H9 (cell line): Measurements from ENCODE around the gene PCBP2. TPM values are rescaled to one million over a fixed set of nuclear protein-coding genes. Genes with fewer than 3 reads are reported as not detected.
A peak's percentile ranks its signal among the peaks of the same experiment; 100 is the strongest.

Experiments used
- DNase-seq: peaks from one replicate; pipeline ENCODE4 v3.0.0-alpha.2; 2017
- H2AFZ ChIP-seq: one replicate; pipeline ENCODE4 v1.6.1; 2013; ENCODE audit warnings: mild to moderate bottlenecking, low read length, control low read depth, moderate library complexity
- H2AK5ac ChIP-seq: 2 replicates; pipeline ENCODE4 v1.6.1; 2013; ENCODE audit warnings: low read length, control low read depth, mixed read lengths; ENCODE audit not compliant: insufficient read length
- H2BK120ac ChIP-seq: one replicate; pipeline ENCODE4 v1.6.1; 2013; ENCODE audit warnings: low read depth, mild to moderate bottlenecking, low read length, control low read depth, inconsistent platforms; ENCODE audit not compliant: poor library complexity, severe bottlenecking
- H2BK12ac ChIP-seq: 2 replicates; pipeline ENCODE4 v1.6.1; 2013; ENCODE audit warnings: low read length, control low read depth, mixed read lengths, low read depth; ENCODE audit not compliant: insufficient read length
- H2BK15ac ChIP-seq: 2 replicates; pipeline ENCODE4 v1.6.1; 2013; ENCODE audit warnings: low read depth, low read length, control low read depth
- H2BK20ac ChIP-seq: one replicate; pipeline ENCODE4 v1.6.1; 2013; ENCODE audit warnings: low read depth, mild to moderate bottlenecking, low read length, control low read depth, inconsistent platforms; ENCODE audit not compliant: poor library complexity, severe bottlenecking
- H2BK5ac ChIP-seq: 2 replicates; pipeline ENCODE4 v1.6.1; 2013; ENCODE audit warnings: low read length, control low read depth, mixed read lengths; ENCODE audit not compliant: insufficient read length
- H3K14ac ChIP-seq: 2 replicates; pipeline ENCODE4 v1.6.1; 2013; ENCODE audit warnings: low read length, control low read depth; ENCODE audit not compliant: insufficient read depth
- H3K18ac ChIP-seq: 2 replicates; pipeline ENCODE4 v1.6.1; 2013; ENCODE audit warnings: low read depth, mild to moderate bottlenecking, mixed read lengths, low read length, control low read depth; ENCODE audit not compliant: insufficient read length
- H3K23ac ChIP-seq: 2 replicates; pipeline ENCODE4 v1.6.1; 2013; ENCODE audit warnings: low read length, control low read depth, mixed read lengths, low read depth; ENCODE audit not compliant: insufficient read length
- H3K23me2 ChIP-seq: 2 replicates; pipeline ENCODE4 v1.6.1; 2013; ENCODE audit warnings: low read depth, mild to moderate bottlenecking, mixed read lengths, low read length, control low read depth; ENCODE audit not compliant: insufficient read length, poor library complexity, severe bottlenecking
- H3K27ac ChIP-seq: 2 replicates; pipeline ENCODE4 v1.5.1; 2013; ENCODE audit warnings: low read length, control low read depth, mixed read lengths, low read depth; ENCODE audit not compliant: insufficient read length
- H3K27me3 ChIP-seq: 2 replicates; pipeline ENCODE4 v1.6.1; 2013; ENCODE audit warnings: low read length, control low read depth, inconsistent platforms; ENCODE audit not compliant: insufficient read depth
- H3K4ac ChIP-seq: 2 replicates; pipeline ENCODE4 v1.6.1; 2013; ENCODE audit warnings: low read depth, mild to moderate bottlenecking, control low read depth, inconsistent platforms, low read length, moderate library complexity
- H3K4me1 ChIP-seq: 2 replicates; pipeline ENCODE4 v1.6.1; 2013; ENCODE audit warnings: low read length, control low read depth, inconsistent platforms; ENCODE audit not compliant: insufficient read depth
- H3K4me2 ChIP-seq: 2 replicates; pipeline ENCODE4 v1.6.1; 2013; ENCODE audit warnings: low read length, control low read depth, mixed read lengths; ENCODE audit not compliant: insufficient read length, insufficient read depth
- H3K56ac ChIP-seq: 2 replicates; pipeline ENCODE4 v1.6.1; 2013; ENCODE audit warnings: low read depth, mild to moderate bottlenecking, mixed read lengths, low read length, control low read depth; ENCODE audit not compliant: insufficient read length
- H3K79me1 ChIP-seq: 2 replicates; pipeline ENCODE4 v1.6.1; 2013; ENCODE audit warnings: low read depth, mild to moderate bottlenecking, moderate library complexity, low read length, control low read depth, inconsistent platforms; ENCODE audit not compliant: insufficient read depth, poor library complexity, severe bottlenecking
- H3K79me2 ChIP-seq: 2 replicates; pipeline ENCODE4 v1.6.1; 2013; ENCODE audit warnings: low read length, control low read depth, inconsistent platforms; ENCODE audit not compliant: insufficient read depth
- H3K9ac ChIP-seq: 2 replicates; pipeline ENCODE4 v1.6.1; 2013; ENCODE audit warnings: low read length, control low read depth, mixed read lengths; ENCODE audit not compliant: insufficient read length; ENCODE audit errors: extremely low read depth
- H3K9me3 ChIP-seq: one replicate; pipeline ENCODE4 v1.6.1; 2013; ENCODE audit warnings: low read depth, low read length, inconsistent platforms; ENCODE audit not compliant: control insufficient read depth
- H3T11ph ChIP-seq: one replicate; pipeline ENCODE4 v1.6.1; 2013; ENCODE audit warnings: mild to moderate bottlenecking, low read length, control low read depth, inconsistent platforms
- H4K20me1 ChIP-seq: one replicate; pipeline ENCODE4 v1.6.1; 2013; ENCODE audit not compliant: control insufficient read depth, insufficient read length, insufficient read depth
- H4K5ac ChIP-seq: 2 replicates; pipeline ENCODE4 v1.6.1; 2013; ENCODE audit warnings: low read depth, mild to moderate bottlenecking, mixed read lengths, low read length, control low read depth; ENCODE audit not compliant: insufficient read length
- H4K8ac ChIP-seq: replicated peaks from 2 replicates; pipeline ENCODE4 v1.6.1; 2013; ENCODE audit warnings: low read length, control low read depth, mixed read lengths, low read depth; ENCODE audit not compliant: insufficient read length
- H4K91ac ChIP-seq: 2 replicates; pipeline ENCODE4 v1.6.1; 2013; ENCODE audit warnings: low read depth, mild to moderate bottlenecking, moderate library complexity, mixed read lengths, low read length, control low read depth; ENCODE audit not compliant: insufficient read length
- H3K27ac Mint-ChIP-seq, 3 experiments: 2 replicates in 2 of 3; 3 replicates in 1 of 3; pipeline ENCODE4 v1.8.0; 2020 to 2021; ENCODE audit warnings: mixed read lengths in 3 of 3, mild to moderate bottlenecking in 1 of 3, moderate library complexity in 1 of 3
- H3K27me3 Mint-ChIP-seq: 2 replicates; pipeline ENCODE4 v1.8.0; 2021; ENCODE audit warnings: low read depth, mild to moderate bottlenecking, moderate library complexity, mixed read lengths
- H3K36me3 Mint-ChIP-seq, 3 experiments: 2 replicates in 2 of 3; 3 replicates in 1 of 3; pipeline ENCODE4 v1.8.0; 2020 to 2021; ENCODE audit warnings: low read depth in 3 of 3, mixed read lengths in 3 of 3; ENCODE audit not compliant: insufficient read depth in 1 of 3
- H3K4me1 Mint-ChIP-seq, 2 experiments: 2 replicates each; pipeline ENCODE4 v1.8.0; 2020; ENCODE audit warnings: mixed read lengths in 2 of 2
- H3K4me3 Mint-ChIP-seq, 2 experiments: 2 replicates in 1 of 2; 3 replicates in 1 of 2; pipeline ENCODE4 v1.8.0; 2020 to 2021; ENCODE audit warnings: mild to moderate bottlenecking in 2 of 2, mixed read lengths in 2 of 2, moderate library complexity in 1 of 2
- H3K9me3 Mint-ChIP-seq, 2 experiments: 2 replicates in 1 of 2; 3 replicates in 1 of 2; pipeline ENCODE4 v1.8.0; 2020; ENCODE audit warnings: mild to moderate bottlenecking in 2 of 2, mixed read lengths in 2 of 2, moderate library complexity in 1 of 2
- CTCF ChIP-seq: fragments of 200-600 bp; sonication (generic); conservative IDR thresholded peaks from 3 replicates; pipeline ENCODE4 v1.8.0; 2021; ENCODE audit warnings: antibody characterized with exemption, mild to moderate bottlenecking
- WGBS: extraction: QIAGEN DNeasy Blood & Tissue Kit; methylation state at CpG from one replicate; pipeline ENCODE4 v1.1.7; 2013; ENCODE audit warnings: missing lambda C conversion rate, low lambda C conversion rate, mixed read lengths; ENCODE audit not compliant: insufficient read length; ENCODE audit errors: extremely low coverage; 5-methylcytosine and 5-hydroxymethylcytosine counted together
- total RNA-seq: library from RNA; stranded (reverse); gene quantifications from 2 replicates; pipeline ENCODE4 v1.2.1, GENCODE V29; 2021

Gene PCBP2
- total RNA-seq, 1 experiment from 2014 or later: 1,207 TPM

- H3K23ac ChIP-seq: no peak overlapping the region
- peaks cover 10% of the 10 kb centered on the region for H3K23me2 ChIP-seq
- H2AK5ac ChIP-seq: no peak overlapping the region
- no peak overlapping the region for H2BK5ac ChIP-seq
- no peak overlapping the region for H2BK120ac ChIP-seq
- H3K56ac ChIP-seq: no peak overlapping the region
- H2BK20ac ChIP-seq: no peak overlapping the region
- no peaks in the 10 kb centered on the region for H3K9me3 ChIP-seq
- H4K8ac ChIP-seq: no peak overlapping the region
- no CpG with 5 or more reads among the region's 52 CpGs for WGBS
- H3K4me1 Mint-ChIP-seq: peaks cover 49 to 53% of the 10 kb centered on the region in 2 experiments
- H3K27ac ChIP-seq: no peak overlapping the region
- peaks cover 2% of the 10 kb centered on the region for H4K20me1 ChIP-seq
- H3T11ph ChIP-seq: no peak overlapping the region
- no peak overlapping the region for H2BK15ac ChIP-seq
- H4K91ac ChIP-seq: no peak overlapping the region
- peak overlapping the region; percentile 74 for H3K4me2 ChIP-seq
- peaks cover 2% of the 10 kb centered on the region for H3K79me1 ChIP-seq
- peak overlapping the region; percentile 20 for H3K9ac ChIP-seq
- H3K4ac ChIP-seq: no peak overlapping the region
- peak overlapping the region; percentile 94 to 98 (median 97); a peak in 6 of 7 replicates for H3K27ac Mint-ChIP-seq
- H3K18ac ChIP-seq: peak overlapping the region; percentile 33
- no peak overlapping the region for H2BK12ac ChIP-seq
- DNase-seq: peak; percentile 99
- H2AFZ ChIP-seq: no peak overlapping the region
- H4K5ac ChIP-seq: no peak overlapping the region
- no peaks in the 10 kb centered on the region for H3K4me1 ChIP-seq
- H3K4me3 Mint-ChIP-seq: peak overlapping the region; percentile 72 to 93
- H3K79me2 ChIP-seq: no peaks in the 10 kb centered on the region
- TF ChIP-seq CTCF: no peak
- H3K9me3 Mint-ChIP-seq: no peaks in the 10 kb centered on the region
- 0 out of 2 replicates have a peak overlapping the region, but pooled peaks have one; percentile 34 for H3K14ac ChIP-seq
- peaks cover 1 to 11% (median 2%) of the 10 kb centered on the region in 3 experiments; a peak in 3 of 7 replicates for H3K36me3 Mint-ChIP-seq
- H3K27me3 Mint-ChIP-seq: no peaks in the 10 kb centered on the region; the same call in none of the 2 replicates
- H3K27me3 ChIP-seq: no peaks in the 10 kb centered on the region
Measured at GRCh38 chr12:53492830-53493609, 41.1 kb downstream of the PCBP2 start.
